Stimulated activated CD8-positive, alpha-beta memory T cell treated with anti-CD3 and anti-CD28 coated beads, Interleukin-4, amount 100 ng/mL, for 4 hours (primary cell): Measurements from ENCODE around the gene MEF2C.

Source experiments
- DNase-seq, 2 donors: peaks; one replicate each; pipeline ENCODE4 v3.0.0-alpha.2; 2020; ENCODE audit warnings: low read depth in 2 of 2, low spot score in 1 of 2

MEF2C gene

DNA sequence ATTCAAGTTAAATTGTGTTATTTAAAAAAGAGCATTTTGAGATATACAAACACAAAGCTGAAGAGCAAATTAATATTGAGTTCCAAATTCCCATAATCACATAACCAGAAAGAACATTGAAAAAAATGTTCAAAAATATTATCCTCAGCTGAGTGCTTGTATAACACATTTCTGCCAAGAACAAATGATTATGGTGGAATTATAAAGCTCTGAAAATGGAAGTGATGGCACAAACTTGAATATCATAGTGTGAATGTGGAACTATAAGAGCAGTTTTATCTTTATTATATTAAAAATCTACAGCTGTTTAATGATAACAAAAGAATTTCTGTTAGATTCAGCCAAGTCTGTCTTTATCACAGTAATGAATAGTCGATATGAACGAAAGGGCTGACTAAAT lies 117.8 kb downstream of the MEF2C start:
- DNase-seq = no peak

- DNase-seq = no peak
Measured at GRCh38 chr5:88761939-88762338, 121.0 kb downstream of the MEF2C start.

- DNase-seq = no peak
Measured at GRCh38 chr5:88761269-88761850, 121.6 kb downstream of the MEF2C start.

GRCh38 chr5:88760527-88760926 lies 122.5 kb downstream of the MEF2C start:
- no peak for DNase-seq

GRCh38 chr5:88758591-88758990 lies 124.4 kb downstream of the MEF2C start:
- no peak for DNase-seq

- DNase-seq = no peak
Measured at GRCh38 chr5:88758184-88758583, 124.8 kb downstream of the MEF2C start.

GRCh38 chr5:88756953-88757352 lies 126.0 kb downstream of the MEF2C start:
- DNase-seq = no peak

DNA sequence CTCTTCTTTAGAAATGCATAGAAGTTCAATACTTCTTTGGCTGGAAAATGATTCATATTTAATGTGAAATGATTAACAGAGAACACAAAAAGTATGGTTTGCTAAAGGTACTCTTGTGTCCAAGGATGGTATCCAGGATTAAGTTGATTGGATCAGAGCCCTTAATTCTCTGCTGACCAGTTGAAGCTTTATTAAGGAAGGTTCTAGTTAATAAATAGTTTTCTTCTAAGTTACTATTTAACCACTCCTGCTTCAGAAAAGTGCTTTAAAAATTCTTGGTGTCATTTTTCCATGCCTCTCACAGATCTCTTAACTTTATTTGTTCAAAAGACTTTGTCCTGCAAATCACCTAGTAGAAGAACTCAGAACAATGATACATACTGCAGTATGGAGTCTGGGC lies 134.3 kb downstream of the MEF2C start:
- DNase-seq = no peak

GRCh38 chr5:88746438-88746882 lies 136.5 kb downstream of the MEF2C start:
- DNase-seq = no peak

DNA sequence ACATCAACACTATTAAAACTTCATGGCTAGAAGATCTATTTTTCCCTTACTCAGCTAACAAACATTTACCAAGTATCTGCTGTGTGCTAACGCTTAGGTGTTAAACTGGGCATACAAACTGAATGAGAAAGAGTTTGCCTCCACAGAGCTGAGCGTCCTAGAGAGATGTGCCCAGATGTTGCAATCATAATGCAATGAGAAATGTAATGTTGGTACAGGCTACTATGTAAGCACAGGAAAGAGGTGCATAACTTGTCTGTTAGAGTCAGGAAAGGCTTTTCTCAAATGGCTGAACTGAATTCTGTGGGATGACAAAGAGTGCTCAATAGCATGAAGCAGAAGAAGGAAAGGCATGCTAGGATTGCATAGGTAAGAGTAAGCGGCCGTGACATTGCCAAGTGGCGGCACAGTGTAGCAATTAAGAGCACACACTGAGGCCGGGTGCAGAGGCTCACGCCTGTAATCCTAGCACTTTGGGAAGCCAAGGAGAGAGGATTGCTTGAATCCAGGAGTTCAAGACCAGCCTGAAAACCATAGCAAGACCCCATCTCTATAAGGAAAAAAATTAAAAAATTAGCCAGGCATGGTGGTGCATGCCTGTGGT lies 137.8 kb downstream of the MEF2C start:
- no peak for DNase-seq

DNA sequence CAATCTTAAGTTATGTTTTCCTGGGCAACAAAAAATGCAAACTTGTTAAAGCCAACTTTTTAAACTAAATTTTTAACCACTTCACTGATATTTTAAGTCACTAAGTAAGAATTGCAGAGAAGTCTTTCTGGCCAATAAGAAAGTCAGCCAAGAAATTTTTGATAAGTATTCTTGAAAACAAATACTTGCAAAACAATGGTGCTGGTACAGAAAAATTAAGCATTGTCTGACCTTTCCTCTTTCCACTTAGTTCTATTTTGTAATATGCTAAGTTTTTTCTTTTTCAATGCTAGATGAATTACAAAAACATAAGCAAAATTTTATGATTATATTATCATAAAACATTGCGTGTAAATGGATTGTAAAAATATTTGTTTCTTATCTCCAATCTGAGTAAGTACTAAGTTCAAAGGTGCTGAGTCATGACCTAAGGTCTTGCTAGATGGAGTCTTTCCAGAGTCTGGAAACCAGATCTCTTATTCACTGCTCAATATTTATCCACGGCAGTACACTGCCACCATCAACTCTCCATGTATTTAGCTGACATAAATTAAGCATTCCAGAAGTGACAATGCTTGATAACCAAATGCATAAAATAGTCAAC lies 139.7 kb downstream of the MEF2C start:
- DNase-seq = no peak

- DNase-seq = no peak
Measured at GRCh38 chr5:88741964-88742363, 141.0 kb downstream of the MEF2C start.

DNA sequence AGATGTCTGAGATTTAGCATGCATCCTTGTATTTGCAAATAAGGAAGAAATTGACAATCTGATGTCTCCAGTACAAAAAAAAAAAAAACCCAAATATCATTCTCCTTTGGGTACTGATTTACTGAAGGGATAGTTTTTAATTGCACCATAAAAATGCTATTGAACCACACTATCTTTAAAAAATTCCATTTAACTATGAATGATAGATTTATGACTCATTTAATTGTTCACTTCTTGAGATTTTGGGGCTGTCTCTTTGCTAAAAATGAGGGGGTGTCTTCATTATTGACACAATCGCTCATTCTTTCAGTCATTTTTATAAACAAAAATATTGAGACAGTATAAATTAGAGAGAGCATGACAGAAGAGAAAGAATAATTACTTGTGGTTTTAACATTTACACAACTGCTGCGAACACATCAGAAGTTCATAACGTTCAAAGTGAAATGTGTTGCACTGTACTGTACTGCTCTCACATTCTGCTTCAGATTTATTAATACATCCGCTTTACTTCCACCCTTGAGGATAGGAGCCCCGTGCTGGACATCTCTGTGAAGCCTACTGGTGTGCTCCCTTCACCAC lies 142.3 kb downstream of the MEF2C start:
- no peak for DNase-seq

DNA sequence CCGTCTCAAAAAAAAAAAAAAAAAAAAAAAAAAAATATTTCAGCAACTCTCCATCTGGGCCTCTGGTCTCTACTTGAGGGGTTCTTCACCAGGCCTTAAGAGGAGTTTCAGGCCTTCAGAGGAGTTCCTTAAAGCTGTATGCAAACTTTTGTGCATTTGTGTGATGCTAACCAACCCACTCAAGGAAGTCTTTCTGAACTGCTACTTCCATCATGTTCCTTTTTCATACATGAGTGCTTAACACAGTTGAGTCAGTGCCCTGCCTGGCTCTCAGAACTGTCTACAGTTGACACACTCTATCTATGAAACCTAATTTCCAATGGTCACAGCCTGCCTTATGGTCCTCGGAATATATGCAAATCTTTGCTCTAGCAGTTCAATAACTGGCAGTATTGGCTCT lies 146.5 kb downstream of the MEF2C start:
- no peak for DNase-seq

DNA sequence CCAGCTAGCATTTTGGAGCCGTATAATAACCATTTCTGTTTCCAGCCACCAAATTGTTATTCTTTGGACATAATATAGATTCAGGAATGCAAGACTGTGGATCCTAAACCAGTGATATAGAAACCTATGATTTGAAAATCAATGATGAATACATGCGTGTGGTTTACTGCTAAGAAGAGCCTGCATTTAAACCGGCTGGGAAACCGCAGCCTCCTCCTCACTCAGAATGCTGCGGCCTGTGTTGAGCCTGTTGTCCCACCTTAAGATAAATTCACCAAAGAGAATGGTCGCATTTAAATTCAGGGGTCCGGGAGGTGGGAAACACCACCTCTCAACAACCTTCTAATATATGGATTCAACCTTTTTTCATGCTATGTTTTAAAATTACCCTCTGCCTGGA lies 148.0 kb downstream of the MEF2C start:
- DNase-seq = no peak

DNA sequence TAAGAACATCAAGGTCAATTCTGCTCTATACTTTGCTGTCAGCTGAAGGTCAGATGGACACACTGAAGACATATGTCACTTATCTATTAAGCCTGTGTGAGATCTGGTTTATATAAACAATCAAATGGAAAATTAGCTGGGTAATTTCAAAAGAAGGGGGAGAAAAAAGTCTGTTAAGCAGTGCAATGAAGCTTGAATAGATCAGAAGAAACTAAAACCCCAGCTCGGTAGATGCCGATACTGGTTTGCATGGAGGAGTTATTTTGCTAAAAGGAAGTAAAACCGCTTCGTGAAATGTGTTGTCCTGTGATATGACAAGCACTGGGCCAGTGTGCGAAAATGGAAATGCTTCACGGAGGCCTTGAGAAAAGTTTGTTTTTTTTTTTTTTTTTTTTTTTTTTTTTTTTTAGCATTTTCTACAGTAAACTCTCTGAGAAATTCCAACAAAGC lies 148.8 kb downstream of the MEF2C start:
- DNase-seq = no peak

DNA sequence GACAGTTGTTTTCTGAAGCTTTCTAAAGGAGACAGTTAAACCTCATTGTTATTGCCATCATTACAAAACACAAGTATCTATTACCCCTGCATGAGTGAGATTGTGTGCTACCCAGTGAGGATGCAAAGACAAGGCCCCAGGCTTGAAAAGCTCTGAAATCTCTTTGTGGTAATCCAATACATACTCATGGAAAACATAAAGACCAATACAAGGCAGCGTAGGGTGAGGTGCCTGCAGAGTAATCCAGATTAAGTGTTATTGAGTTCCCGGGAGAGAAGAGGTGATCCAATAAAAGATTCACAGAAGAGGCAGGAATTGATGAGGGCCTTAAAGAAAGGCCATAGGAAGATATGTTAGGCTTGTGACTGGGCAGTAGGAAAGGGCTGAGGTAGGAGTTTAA lies 150.1 kb downstream of the MEF2C start:
- no peak for DNase-seq

- DNase-seq = no peak
Measured at GRCh38 chr5:88732181-88732633, 150.8 kb downstream of the MEF2C start.

- no peak for DNase-seq
Measured at GRCh38 chr5:88729829-88730182, 153.2 kb downstream of the MEF2C start.

GRCh38 chr5:88729084-88729828 lies 153.7 kb downstream of the MEF2C start:
- peak; percentile 13 to 30 for DNase-seq

GRCh38 chr5:88727705-88728313 lies 155.2 kb downstream of the MEF2C start:
- DNase-seq = no peak
